ENCODE data around the gene CFAP73. TPM values are rescaled to one million over a fixed set of nuclear protein-coding genes. Genes with fewer than 3 reads are reported as not detected.

CFAP73 gene
- total and polyA plus RNA-seq, 2 donors from 2014 or later: 0.52 to 2.4 TPM

- H3K9me3 ChIP-seq (ENCODE audit: control insufficient read depth in 2 of 3, insufficient read depth in 1 of 3, low read length in 3 of 3): no peaks in the 10 kb centered on the region
- H3K36me3 ChIP-seq (ENCODE audit: control insufficient read depth in 2 of 3, insufficient read depth in 3 of 3, low read length in 3 of 3): no peaks in the 10 kb centered on the region
- peak in 1 of 5 donors; percentile 53 for DNase-seq
- no peak overlapping the region for H3K4me3 ChIP-seq (ENCODE audit: low read length in 3 of 3)
- intact Hi-C loops (cut with DNase I): no loop called here
- H3K4me1 ChIP-seq (ENCODE audit: control insufficient read depth in 2 of 3, insufficient read depth in 2 of 3, low read depth in 1 of 3, low read length in 3 of 3): no peaks in the 10 kb centered on the region
- no peak overlapping the region for H3K9ac ChIP-seq (ENCODE audit: low read length in 3 of 3)
- H3K27ac ChIP-seq (ENCODE audit: low read depth in 2 of 2, low read length in 2 of 2): no peak overlapping the region
- TF ChIP-seq CTCF (IDR thresholded peaks at IDR 0.05; ENCODE audit: borderline replicate concordance, extremely low read depth, insufficient read depth): no peak
- no peaks in the 10 kb centered on the region for H3K27me3 ChIP-seq (ENCODE audit: control insufficient read depth, insufficient read depth, low read length)
- FAIRE-seq: no peak
These were observed 37.3 kb upstream of the CFAP73 start for GRCh38 chr12:113112043-113112899.

GRCh38 chr12:113113397-113113796, 36.1 kb upstream of the CFAP73 start:
- no peak overlapping the region for H3K9ac ChIP-seq (ENCODE audit: low read length in 3 of 3)
- intact Hi-C loops (cut with DNase I): no loop called here
- no peak overlapping the region for H3K4me3 ChIP-seq (ENCODE audit: low read length in 3 of 3)
- H3K27me3 ChIP-seq (ENCODE audit: control insufficient read depth, insufficient read depth, low read length): no peaks in the 10 kb centered on the region
- H3K36me3 ChIP-seq (ENCODE audit: control insufficient read depth in 2 of 3, insufficient read depth in 3 of 3, low read length in 3 of 3): no peaks in the 10 kb centered on the region
- TF ChIP-seq CTCF (IDR thresholded peaks at IDR 0.05; ENCODE audit: borderline replicate concordance, extremely low read depth, insufficient read depth): no peak
- H3K27ac ChIP-seq (ENCODE audit: low read depth in 2 of 2, low read length in 2 of 2): no peak overlapping the region
- no peak for FAIRE-seq
- no peaks in the 10 kb centered on the region for H3K9me3 ChIP-seq (ENCODE audit: control insufficient read depth in 2 of 3, insufficient read depth in 1 of 3, low read length in 3 of 3)
- no peaks in the 10 kb centered on the region for H3K4me1 ChIP-seq (ENCODE audit: control insufficient read depth in 2 of 3, insufficient read depth in 2 of 3, low read depth in 1 of 3, low read length in 3 of 3)
- DNase-seq: no peak

- no peak overlapping the region for H3K27ac ChIP-seq (ENCODE audit: low read depth in 2 of 2, low read length in 2 of 2)
- no peaks in the 10 kb centered on the region for H3K27me3 ChIP-seq (ENCODE audit: control insufficient read depth, insufficient read depth, low read length)
- FAIRE-seq (no peak), DNase-seq (peak in 1 of 5 donors; percentile 59)
- no peaks in the 10 kb centered on the region for H3K9me3 ChIP-seq (ENCODE audit: control insufficient read depth in 2 of 3, insufficient read depth in 1 of 3, low read length in 3 of 3)
- intact Hi-C loops (cut with DNase I): no loop called here
- TF ChIP-seq CTCF (IDR thresholded peaks at IDR 0.05; ENCODE audit: borderline replicate concordance, extremely low read depth, insufficient read depth): no peak
- H3K36me3 ChIP-seq (ENCODE audit: control insufficient read depth in 2 of 3, insufficient read depth in 3 of 3, low read length in 3 of 3): no peaks in the 10 kb centered on the region
- no peaks in the 10 kb centered on the region for H3K4me1 ChIP-seq (ENCODE audit: control insufficient read depth in 2 of 3, insufficient read depth in 2 of 3, low read depth in 1 of 3, low read length in 3 of 3)
- no peak overlapping the region for H3K4me3 ChIP-seq (ENCODE audit: low read length in 3 of 3)
- no peak overlapping the region for H3K9ac ChIP-seq (ENCODE audit: low read length in 3 of 3)
These were observed 34.9 kb upstream of the CFAP73 start for GRCh38 chr12:113114447-113115178.
